DMS153 treated with DMSO at 0.1 percent for 48 hours (cell line): ENCODE measurements around the gene PLEKHA1.

Experiments used
- DNase-seq: peaks from one replicate; lab custom pipeline; 2025; ENCODE audit not compliant: unreplicated experiment; lab: John Stamatoyannopoulos, UW

PLEKHA1 gene

GRCh38 chr10:122459561-122460273 lies 85.2 kb downstream of the PLEKHA1 start:
- DNase-seq: no peak

- DNase-seq: no peak
Observed at GRCh38 chr10:122460891-122461293, 86.4 kb downstream of the PLEKHA1 start.

GRCh38 chr10:122461367-122461728 lies 86.8 kb downstream of the PLEKHA1 start, which contains the start of gene HTRA1:
HTRA1 (plus strand) TSS chr10:122461553; CDS start chr10:122461653, 100 bp downstream.
- no peak for DNase-seq

- no peak for DNase-seq
Observed at GRCh38 chr10:122461729-122462532, 87.4 kb downstream of the PLEKHA1 start.

GRCh38 chr10:122462533-122463465 lies 88.3 kb downstream of the PLEKHA1 start:
- no peak for DNase-seq

GRCh38 chr10:122463466-122464249 lies 89.2 kb downstream of the PLEKHA1 start:
- no peak for DNase-seq

- no peak for DNase-seq
Observed at GRCh38 chr10:122464250-122464510, 89.7 kb downstream of the PLEKHA1 start.

- no peak for DNase-seq
Observed at GRCh38 chr10:122464586-122464985, 90.1 kb downstream of the PLEKHA1 start.

- no peak for DNase-seq
Observed at GRCh38 chr10:122465401-122466040, 91.0 kb downstream of the PLEKHA1 start.

- no peak for DNase-seq
Observed at GRCh38 chr10:122466951-122467381, 92.5 kb downstream of the PLEKHA1 start.

GRCh38 chr10:122467701-122468100 lies 93.2 kb downstream of the PLEKHA1 start:
- no peak for DNase-seq

GRCh38 chr10:122468307-122468925 lies 93.9 kb downstream of the PLEKHA1 start:
- no peak for DNase-seq

- DNase-seq: no peak
Observed at GRCh38 chr10:122468926-122469781, 94.6 kb downstream of the PLEKHA1 start.

GRCh38 chr10:122469848-122470247 lies 95.3 kb downstream of the PLEKHA1 start:
- DNase-seq: no peak

- no peak for DNase-seq
Observed at GRCh38 chr10:122471531-122472177, 97.1 kb downstream of the PLEKHA1 start.

- DNase-seq: no peak
Observed at GRCh38 chr10:122473116-122473515, 98.6 kb downstream of the PLEKHA1 start.

GRCh38 chr10:122474131-122474818 lies 99.8 kb downstream of the PLEKHA1 start:
- no peak for DNase-seq

GRCh38 chr10:122475100-122475499 lies 100.6 kb downstream of the PLEKHA1 start:
- no peak for DNase-seq
